ENCODE data around the gene GRK5.

Gene GRK5

DNA sequence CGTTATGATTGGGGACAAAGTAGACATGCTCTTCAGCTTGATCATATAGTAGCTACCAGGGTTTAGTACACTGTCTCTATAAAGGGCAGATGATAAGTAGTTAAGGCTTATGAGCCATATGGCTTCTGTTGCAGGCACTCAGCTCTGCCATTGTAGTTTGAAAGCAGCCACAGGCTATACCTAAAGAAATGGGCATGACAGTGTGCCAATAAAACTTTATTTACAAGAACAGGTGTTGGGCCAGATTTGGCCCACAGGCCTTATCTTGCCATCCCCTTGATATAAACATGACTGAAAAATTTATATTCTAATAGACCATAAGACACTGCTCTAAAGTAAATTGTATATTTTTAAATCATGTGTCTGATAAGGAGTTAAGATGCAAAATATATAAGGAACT lies 36.6 kb downstream of the GRK5 start:
- Mint-ChIP-seq H3K27ac (peak overlapping the region in 2 of 3 experiments; percentile 18 to 63), H3K4me3 (no peak overlapping the region), H3K9me3 (no peaks in the 10 kb centered on the region), H3K36me3 (ENCODE audit: low read depth) (no peaks in the 10 kb centered on the region), H3K27me3 (ENCODE audit: low read depth) (no peaks in the 10 kb centered on the region), H3K4me1 (peaks cover 28% of the 10 kb centered on the region)
- TF ChIP-seq CTCF (IDR thresholded peaks at IDR 0.05; ENCODE audit: unreplicated experiment in 3 of 3), result no peak

- H3K9me3 Mint-ChIP-seq, result no peaks in the 10 kb centered on the region
- H3K27me3 Mint-ChIP-seq (ENCODE audit: low read depth), result no peaks in the 10 kb centered on the region
- H3K4me3 Mint-ChIP-seq, result no peak overlapping the region
- no peak overlapping the region for H3K27ac Mint-ChIP-seq
- H3K4me1 Mint-ChIP-seq, result peaks cover 27% of the 10 kb centered on the region
- H3K36me3 Mint-ChIP-seq (ENCODE audit: low read depth), result no peaks in the 10 kb centered on the region
- TF ChIP-seq CTCF (IDR thresholded peaks at IDR 0.05; ENCODE audit: unreplicated experiment in 3 of 3), result no peak
Measured at GRCh38 chr10:119245272-119245671, 37.9 kb downstream of the GRK5 start.

DNA sequence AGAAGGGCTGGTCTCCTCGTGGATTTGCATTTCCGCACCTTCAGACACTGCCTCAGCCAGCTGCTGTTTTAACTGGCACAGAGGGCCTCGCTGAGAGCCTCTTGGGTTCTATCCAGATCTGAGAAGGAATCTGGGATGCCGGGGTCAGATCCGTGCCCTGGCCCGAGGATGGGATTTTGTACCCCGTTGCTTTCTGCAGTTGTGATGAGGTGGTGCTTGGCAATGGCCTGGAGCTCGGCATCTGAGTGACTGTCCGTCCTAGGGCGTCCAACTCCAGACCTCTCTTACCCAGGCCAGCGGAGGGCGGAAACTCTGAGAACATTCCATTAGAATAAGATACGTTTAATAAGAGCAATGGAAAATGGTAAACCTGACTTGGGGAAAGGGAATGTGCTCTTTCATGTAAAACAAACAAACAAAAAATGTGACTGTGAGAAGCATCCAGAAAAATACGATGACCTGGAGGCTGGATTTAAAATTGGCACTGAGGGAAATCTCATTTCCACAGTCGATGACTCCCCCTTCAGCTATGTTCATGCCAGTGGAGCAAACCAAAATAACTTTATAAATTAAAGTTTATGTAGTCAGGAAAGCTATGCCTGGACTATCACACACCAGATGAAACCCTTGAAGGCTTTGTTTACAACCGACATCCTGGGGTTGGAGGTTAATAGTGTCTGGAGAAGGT lies 39.6 kb downstream of the GRK5 start:
- H3K4me1 Mint-ChIP-seq, result peaks cover 35% of the 10 kb centered on the region
- H3K9me3 Mint-ChIP-seq, result no peaks in the 10 kb centered on the region
- TF ChIP-seq CTCF (IDR thresholded peaks at IDR 0.05; ENCODE audit: unreplicated experiment in 3 of 3), result no peak
- no peaks in the 10 kb centered on the region for H3K36me3 Mint-ChIP-seq (ENCODE audit: low read depth)
- peak overlapping the region; percentile 27 to 81 (median 49) for H3K27ac Mint-ChIP-seq
- H3K27me3 Mint-ChIP-seq (ENCODE audit: low read depth), result no peaks in the 10 kb centered on the region
- H3K4me3 Mint-ChIP-seq, result no peak overlapping the region

GRCh38 chr10:119247550-119247894 lies 40.2 kb downstream of the GRK5 start:
- TF ChIP-seq CTCF (IDR thresholded peaks at IDR 0.05; ENCODE audit: unreplicated experiment in 3 of 3), result no peak
- Mint-ChIP-seq H3K27me3 (ENCODE audit: low read depth) (no peaks in the 10 kb centered on the region), H3K9me3 (no peaks in the 10 kb centered on the region), H3K36me3 (ENCODE audit: low read depth) (no peaks in the 10 kb centered on the region), H3K4me1 (peaks cover 37% of the 10 kb centered on the region), H3K27ac (peak overlapping the region; percentile 9 to 81 (median 27)), H3K4me3 (no peak overlapping the region)

- no peak for TF ChIP-seq CTCF (IDR thresholded peaks at IDR 0.05; ENCODE audit: unreplicated experiment in 3 of 3)
- no peak overlapping the region for H3K4me3 Mint-ChIP-seq
- H3K4me1 Mint-ChIP-seq, result peaks cover 43% of the 10 kb centered on the region
- no peaks in the 10 kb centered on the region for H3K36me3 Mint-ChIP-seq (ENCODE audit: low read depth)
- H3K9me3 Mint-ChIP-seq, result no peaks in the 10 kb centered on the region
- H3K27ac Mint-ChIP-seq, result peak overlapping the region; percentile 17 to 51 (median 20)
- no peaks in the 10 kb centered on the region for H3K27me3 Mint-ChIP-seq (ENCODE audit: low read depth)
Measured at GRCh38 chr10:119248184-119248583, 40.8 kb downstream of the GRK5 start.

DNA sequence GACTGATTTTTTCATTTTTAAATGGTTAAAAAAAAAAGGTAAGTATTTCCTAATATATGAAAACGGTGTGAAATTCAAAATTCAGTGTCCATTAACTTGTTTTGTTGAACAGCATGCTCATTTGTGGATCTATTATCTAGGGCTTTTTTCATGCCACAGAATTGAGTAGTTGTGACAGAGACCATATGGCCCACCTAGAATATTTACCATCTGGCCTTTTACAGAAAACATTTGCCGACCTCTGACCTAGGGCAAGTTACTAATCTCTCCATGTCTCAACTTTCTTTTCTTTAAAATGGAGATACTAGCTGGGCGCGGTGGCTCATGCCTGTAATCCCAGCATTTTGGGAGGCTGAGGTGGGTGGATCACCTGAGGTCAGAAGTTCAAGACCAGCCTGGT lies 41.3 kb downstream of the GRK5 start:
- Mint-ChIP-seq H3K27ac (peak overlapping the region; percentile 17 to 51 (median 20)), H3K4me1 (peaks cover 43% of the 10 kb centered on the region), H3K36me3 (ENCODE audit: low read depth) (no peaks in the 10 kb centered on the region), H3K27me3 (ENCODE audit: low read depth) (no peaks in the 10 kb centered on the region), H3K9me3 (no peaks in the 10 kb centered on the region), H3K4me3 (no peak overlapping the region)
- no peak for TF ChIP-seq CTCF (IDR thresholded peaks at IDR 0.05; ENCODE audit: unreplicated experiment in 3 of 3)
